Fibroblast of the conjunctiva (primary cell): ENCODE measurements around the gene LRP1-AS.

Experiments used
- DNase-seq: peaks from one replicate; pipeline ENCODE4 v3.0.0-alpha.2; 2010; ENCODE audit warnings: low read depth

LRP1-AS gene

DNA sequence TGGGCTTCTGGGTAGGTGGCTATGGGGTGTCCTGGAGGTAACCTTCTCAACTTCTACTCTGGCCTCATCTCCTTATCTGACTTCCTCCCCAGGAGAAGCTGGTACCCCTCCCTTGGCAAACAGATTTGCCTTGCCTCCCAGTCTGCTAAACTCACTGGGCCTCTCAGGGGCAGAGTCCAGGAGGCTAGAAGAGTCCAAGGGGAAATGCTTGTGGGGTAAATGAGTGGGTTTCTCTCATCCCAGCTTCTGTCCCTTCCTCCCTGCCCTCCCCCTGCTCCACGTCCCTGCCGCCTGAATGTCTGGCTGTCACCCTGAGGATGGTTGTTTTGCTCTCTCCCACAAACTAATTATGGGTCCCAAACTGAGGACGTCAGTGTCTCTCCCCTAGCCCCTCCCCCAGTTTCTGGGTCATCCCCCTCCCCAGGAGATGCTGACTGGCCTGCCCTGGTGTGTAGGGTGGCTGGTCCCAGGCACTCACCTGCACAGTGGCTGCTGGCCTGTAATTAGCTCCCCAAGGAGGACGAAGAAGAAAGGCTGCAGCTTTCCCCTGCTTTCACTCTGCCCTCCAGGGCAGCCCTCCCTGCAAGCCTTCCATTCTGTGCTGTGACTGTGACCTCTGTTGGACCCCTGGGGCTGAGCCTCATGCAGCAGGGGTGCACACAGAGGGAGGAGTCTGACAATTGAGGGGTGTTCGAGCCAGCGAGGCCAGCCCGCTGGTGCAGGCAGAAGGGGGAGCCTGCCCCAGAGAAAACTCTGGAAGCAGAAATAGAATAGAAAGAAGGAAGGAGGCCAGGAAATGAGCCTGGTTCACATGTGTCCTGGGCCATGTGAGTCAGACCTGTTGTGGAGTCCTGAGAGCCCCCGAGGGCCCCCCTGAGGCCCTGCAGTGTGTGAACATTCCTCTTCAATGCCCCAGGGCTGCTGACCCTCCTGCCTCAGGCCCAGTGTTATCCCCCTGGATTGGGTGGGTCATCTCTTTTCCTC, at the start of gene LRP1-AS:
Gene LRP1-AS, minus strand, starts transcription at position 659 of the 984 bp plus-strand sequence.
- no peak for DNase-seq

DNA sequence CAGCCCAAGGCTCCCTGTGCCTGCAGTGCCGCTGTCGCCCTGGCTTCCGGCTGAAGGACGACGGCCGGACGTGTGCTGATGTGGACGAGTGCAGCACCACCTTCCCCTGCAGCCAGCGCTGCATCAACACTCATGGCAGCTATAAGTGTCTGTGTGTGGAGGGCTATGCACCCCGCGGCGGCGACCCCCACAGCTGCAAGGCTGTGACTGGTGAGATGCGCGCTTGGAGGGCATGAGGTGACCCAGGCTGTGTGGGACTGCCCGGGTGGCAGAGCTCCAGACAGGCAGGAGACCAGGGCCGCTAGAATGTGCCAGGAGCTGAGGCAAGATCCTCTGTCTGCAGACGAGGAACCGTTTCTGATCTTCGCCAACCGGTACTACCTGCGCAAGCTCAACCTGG, 49.5 kb upstream of the LRP1-AS start:
- no peak for DNase-seq

DNA sequence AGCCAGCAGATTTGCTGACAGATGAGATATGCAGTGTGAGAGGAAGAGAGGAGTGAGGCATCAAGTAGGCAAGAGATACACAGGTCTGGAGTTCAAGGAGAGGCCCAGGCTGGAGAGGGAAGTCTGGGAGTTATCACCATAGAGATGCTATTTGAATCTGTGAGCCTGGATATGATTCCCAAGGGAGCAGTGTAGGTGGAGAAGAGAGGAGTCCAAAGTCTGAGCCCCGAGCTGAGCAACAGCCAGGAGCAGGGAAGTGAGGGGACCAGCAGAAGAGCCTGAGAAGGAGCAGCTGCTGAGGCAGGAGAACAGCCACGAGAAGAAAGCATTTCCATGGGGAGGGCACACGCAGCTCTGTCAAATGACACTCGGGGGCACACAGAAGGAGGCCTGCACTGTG, 49.0 kb upstream of the LRP1-AS start:
- no peak for DNase-seq

DNA sequence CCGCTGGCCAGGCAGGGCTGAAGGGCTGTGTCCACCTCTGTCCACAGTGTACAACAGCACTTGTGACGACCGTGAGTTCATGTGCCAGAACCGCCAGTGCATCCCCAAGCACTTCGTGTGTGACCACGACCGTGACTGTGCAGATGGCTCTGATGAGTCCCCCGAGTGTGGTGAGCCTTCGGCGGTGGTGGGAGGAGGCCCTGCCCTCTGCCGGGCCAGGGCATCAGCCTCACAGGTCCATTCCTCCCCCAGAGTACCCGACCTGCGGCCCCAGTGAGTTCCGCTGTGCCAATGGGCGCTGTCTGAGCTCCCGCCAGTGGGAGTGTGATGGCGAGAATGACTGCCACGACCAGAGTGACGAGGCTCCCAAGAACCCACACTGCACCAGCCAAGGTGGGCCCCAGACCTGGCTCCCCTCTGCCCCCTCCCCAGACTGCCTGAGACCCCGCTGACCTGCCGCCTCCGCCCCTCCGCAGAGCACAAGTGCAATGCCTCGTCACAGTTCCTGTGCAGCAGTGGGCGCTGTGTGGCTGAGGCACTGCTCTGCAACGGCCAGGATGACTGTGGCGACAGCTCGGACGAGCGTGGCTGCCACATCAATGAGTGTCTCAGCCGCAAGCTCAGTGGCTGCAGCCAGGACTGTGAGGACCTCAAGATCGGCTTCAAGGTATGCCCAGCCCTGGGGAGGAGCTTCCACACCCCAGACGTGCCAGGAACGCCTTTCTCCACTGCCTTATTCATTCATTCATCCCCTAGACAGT, 48.4 kb upstream of the LRP1-AS start:
- DNase-seq: no peak

DNA sequence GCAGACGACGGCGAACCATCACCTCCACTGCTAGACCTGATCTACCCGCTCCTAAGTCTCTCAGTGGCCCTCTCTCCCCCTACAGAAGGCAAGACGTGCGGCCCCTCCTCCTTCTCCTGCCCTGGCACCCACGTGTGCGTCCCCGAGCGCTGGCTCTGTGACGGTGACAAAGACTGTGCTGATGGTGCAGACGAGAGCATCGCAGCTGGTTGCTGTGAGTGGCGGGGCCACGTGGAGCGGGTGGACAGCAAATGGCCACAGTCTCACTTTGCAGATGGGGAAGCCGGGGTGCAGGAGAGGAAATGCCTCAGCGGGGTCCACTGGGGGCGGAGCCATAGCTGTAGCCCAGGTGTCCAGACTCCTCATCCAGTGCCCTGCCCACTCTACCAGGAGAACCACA, 47.8 kb upstream of the LRP1-AS start:
- no peak for DNase-seq

DNA sequence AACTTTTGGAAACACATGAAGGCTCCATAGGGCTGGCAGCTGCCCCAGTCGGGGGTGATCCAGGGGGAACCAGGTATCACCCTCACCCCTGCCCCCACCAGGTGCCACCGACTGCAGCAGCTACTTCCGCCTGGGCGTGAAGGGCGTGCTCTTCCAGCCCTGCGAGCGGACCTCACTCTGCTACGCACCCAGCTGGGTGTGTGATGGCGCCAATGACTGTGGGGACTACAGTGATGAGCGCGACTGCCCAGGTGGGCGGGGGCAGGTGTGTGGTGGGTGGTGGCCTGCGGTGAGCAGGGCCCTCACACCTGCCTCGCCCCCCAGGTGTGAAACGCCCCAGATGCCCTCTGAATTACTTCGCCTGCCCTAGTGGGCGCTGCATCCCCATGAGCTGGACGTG, 46.8 kb upstream of the LRP1-AS start:
- DNase-seq: no peak

DNA sequence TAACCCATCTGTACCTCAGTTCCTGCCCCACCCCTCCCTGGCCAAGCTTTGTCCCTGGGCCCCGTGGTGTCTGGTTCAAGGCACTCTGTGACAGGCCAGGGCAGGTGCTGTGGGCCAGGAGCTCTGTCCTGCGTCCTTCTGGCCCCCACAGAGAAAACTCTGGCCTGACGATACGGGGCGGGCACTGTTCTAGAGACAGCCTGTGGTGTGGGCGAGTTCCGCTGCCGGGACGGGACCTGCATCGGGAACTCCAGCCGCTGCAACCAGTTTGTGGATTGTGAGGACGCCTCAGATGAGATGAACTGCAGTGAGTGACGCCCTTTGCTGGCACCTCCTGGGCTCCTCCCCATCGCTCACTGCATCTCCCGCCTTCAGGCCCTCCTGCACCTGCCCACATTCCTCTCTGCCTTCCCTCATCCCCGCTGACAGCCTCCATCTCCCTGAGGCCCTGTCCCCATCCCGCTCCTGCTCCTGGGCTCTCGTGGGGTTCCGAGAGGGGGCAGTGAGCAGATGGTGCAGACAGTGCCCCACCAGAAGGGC, 46.4 kb upstream of the LRP1-AS start:
- DNase-seq: no peak

DNA sequence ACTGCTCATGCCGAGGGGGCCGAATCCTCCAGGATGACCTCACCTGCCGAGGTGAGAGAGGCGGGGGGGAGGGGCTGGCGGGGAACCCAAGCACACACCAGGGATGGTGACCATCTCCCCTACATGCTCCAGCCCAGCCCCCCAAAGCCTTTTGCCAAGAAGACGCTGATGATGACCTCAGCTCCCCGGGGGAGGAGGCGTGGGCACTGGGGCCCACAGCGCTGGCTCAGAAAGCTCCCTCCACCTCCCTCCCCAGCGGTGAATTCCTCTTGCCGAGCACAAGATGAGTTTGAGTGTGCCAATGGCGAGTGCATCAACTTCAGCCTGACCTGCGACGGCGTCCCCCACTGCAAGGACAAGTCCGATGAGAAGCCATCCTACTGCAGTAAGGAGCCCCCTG, 45.5 kb upstream of the LRP1-AS start:
- no peak for DNase-seq

DNA sequence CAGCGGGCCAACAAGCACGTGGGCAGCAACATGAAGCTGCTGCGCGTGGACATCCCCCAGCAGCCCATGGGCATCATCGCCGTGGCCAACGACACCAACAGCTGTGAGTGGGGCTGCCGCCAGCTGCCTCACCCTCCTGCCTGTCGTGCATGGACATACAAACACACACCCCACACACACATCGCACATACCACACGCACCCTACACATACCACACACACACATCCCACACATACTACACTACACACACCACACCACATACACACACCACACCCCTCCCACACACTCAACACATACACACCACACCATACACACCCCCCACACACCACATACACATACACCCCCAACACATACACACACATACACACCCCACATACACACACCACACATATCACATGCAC, 44.0 kb upstream of the LRP1-AS start:
- DNase-seq: no peak

DNA sequence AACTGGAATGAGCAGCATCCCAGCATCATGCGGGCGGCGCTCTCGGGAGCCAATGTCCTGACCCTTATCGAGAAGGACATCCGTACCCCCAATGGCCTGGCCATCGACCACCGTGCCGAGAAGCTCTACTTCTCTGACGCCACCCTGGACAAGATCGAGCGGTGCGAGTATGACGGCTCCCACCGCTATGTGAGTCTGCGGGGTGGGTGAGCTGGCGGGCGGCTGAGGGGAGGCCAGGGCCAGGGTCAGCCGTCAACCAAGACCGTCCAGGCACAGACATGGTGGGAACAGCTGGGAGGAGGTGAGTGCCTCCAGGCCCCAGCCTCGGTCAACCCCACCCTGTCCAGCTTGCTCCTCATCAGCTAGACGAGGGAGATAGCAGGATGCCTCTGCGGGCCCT, 43.4 kb upstream of the LRP1-AS start:
- DNase-seq: no peak

DNA sequence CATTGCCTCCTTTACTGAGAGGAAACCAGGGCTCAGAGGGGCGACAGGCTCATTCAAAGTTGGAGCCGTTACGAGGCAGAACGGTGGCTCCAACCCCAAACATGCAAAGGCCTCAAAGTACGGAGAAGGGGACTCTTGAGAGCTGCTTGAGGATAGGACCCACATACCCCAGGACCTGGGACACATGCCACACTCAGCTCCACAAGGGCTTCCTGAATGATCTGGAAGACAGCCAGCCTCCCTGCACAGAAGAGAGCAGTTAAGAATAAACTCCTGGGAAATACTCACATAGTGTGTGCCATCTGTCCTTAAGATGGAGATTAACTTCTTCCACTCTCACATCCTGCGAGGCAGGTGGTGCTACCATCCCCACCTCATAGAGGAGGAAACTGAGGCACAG, 42.6 kb upstream of the LRP1-AS start:
- DNase-seq: no peak

DNA sequence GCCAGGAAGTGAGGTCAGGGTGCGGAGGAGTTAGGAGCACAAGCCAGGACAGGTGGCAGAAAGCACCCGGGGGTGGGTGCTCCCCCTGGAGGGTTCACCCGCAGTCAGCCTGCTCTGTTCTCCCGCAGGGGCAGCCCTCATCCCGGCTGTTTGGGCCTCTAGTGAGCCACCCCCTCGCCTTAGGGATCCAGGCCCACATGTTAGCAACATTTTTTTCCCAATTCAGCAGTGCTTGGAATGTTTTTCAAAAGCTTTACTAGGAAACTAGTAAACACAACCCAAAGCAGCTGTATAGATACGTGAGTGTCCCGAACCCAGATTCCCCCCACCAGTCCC, 40.6 kb upstream of the LRP1-AS start:
- no peak for DNase-seq

DNA sequence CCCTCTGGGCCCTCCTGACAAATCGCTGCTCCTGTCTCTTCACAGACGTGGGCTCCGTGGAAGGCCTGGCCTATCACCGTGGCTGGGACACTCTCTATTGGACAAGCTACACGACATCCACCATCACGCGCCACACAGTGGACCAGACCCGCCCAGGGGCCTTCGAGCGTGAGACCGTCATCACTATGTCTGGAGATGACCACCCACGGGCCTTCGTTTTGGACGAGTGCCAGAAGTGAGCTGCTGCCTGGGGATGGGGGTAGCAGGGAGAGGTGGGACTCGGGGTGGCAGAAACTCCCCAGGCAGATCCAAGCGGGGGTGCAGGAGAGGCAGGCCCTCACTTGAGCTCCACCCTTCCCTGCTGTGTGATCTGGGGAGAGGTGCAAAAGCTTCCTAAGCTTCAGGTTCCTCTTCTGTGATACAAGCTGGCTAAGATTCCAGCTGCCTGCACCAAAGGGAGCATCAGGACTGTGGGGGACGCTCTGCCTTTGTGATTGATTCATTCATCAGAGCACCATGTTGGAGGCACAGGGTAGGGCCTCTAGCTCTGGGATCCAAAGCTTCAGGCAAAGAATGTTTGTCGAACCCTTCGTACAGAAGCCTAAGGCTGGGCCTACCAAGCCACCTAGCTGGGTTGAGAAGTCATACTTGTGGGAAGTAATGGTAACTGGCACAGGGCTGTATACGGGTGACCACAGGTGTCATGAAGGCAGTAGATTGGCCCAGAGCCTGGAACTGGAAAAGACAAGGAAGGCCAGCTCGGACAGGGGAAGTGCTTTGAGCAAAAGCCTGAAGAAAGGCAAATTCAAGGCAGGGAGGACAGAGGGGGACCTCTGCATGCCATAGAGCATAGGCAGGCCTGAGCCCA, 40.0 kb upstream of the LRP1-AS start:
- DNase-seq: no peak

DNA sequence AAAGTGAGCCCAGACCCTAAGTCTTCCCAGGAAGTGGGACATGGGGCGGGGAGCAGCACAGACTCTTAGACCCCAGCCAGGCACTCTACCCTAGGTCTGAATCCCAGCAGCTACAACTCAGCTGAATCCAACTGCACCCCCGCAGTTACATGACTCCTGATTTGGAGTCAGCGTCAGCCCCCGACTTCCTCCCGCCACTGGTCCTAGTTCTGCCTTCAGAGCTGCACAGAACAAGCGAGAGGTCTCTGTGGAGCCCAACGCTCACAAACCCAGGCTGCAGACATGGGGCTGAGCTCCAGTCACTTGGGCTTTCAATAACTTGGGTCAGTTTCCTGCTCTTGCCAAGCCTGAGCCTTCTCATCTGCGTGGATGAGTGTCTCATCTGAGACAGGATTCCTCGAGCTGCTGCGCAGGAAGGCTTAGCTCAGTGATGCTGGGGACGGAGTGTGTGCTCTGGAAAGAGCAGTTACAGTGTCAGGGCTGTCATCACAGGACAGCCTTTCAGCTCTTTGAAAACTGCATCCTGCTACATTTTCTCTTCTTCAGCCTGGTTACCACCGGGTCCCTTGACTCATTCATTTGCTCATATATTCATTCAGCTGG, 38.6 kb upstream of the LRP1-AS start:
- no peak for DNase-seq

DNA sequence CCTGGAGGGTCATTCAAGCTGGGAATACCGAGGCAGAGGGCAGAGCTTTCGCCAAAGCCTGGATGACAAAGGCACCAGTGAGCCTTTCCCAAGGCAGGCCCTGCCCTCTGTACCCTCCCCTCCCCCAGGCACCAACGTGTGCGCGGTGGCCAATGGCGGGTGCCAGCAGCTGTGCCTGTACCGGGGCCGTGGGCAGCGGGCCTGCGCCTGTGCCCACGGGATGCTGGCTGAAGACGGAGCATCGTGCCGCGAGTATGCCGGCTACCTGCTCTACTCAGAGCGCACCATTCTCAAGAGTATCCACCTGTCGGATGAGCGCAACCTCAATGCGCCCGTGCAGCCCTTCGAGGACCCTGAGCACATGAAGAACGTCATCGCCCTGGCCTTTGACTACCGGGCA, 38.0 kb upstream of the LRP1-AS start:
- no peak for DNase-seq

DNA sequence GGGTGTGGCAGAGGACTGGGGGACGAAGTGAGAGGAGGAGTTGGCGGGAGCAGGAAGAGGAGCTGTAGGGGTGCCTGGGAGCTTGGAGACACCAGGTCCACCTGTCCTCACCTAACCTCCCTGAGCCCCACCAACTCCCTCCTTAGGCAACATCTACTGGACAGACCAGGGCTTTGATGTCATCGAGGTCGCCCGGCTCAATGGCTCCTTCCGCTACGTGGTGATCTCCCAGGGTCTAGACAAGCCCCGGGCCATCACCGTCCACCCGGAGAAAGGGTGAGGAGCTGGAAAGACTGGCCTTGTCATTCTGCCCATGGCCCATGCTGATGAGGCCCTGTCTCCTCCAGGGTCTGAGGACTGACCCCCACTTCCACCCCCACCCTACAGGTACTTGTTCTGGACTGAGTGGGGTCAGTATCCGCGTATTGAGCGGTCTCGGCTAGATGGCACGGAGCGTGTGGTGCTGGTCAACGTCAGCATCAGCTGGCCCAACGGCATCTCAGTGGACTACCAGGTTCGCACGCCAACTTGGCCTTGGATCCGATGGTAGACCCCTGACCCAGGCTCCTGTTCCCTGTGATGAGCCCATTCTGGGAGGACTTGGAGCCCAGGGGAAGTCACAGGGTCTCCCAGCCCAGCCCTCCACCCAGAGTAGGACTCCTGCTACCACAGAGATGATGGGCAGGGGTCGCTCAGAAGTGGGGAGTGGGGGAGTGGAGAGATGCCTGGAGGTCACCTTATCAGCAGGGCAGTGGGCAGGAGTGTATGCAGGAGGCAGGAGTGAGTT, 36.7 kb upstream of the LRP1-AS start:
- DNase-seq: no peak

DNA sequence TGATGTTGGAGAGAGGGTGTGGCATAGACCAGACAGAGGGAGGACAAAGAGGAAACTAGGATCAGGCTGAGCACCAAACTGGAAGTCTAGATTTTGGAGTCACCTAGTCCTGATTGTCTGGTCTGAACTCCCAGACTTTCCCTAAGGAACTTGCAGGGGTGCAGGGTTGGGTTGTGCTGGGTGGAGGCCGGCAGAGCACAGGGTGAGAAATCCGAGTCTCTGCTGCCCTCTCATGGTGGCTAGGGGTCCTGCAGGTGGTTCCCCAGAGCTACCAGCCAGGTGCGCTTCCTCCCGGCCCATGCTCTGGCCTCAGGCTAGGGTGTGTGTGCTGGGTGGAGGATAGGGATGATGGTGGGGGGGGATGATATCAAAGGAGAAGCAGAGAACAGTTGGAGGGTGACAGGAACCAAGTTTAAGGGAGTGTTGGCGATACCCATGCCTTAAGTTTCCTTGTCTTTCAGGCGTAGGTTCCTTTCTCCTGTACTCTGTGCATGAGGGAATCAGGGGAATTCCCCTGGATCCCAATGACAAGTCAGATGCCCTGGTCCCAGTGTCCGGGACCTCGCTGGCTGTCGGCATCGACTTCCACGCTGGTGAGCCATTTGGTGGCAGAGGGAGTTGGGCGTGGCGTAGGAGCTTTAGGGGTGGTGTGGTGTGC, 35.6 kb upstream of the LRP1-AS start:
- DNase-seq: peak; percentile 43

DNA sequence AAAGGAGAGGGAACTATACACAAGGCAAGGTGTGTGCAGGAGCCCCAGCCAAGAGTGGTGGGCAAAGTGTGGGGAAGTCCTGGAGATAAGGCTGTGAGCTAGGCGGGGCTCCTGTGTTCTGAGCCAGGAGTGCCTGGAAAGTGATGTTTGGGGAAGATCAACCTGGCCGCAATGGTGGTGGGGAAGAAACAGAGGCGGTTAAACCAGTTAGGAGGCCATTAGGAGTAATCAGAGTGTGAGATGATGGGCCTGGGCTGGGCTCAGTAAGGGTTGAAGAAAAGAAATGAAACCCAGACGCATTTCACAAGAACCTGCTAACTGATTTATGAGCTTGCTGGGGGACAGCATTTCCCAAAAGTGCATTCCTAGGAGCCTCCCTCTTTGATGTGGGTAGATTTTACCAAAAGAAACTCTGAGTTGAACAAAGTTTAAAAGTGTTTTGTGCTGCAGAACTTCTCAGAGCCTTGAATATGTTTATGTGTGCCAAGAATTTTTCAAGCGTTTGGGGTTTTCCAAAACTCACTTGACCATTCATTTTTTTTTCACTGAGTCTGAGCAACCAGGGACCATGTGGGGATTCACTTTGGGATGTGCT, 34.2 kb upstream of the LRP1-AS start:
- DNase-seq: no peak

DNA sequence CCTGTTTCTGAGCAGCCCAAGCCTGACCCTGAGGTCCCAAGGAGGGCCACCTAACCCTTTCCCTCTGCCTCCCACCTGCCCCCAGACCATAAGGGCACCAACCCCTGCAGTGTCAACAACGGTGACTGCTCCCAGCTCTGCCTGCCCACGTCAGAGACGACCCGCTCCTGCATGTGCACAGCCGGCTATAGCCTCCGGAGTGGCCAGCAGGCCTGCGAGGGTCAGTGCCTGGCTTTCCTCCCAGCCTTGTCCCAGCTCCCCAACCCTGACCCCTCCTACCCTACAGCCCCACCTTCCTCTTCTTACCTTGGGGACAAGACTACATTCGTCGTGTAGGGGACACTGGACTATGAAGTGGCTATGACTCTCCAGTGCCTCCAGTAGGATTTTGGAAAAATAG, 33.7 kb upstream of the LRP1-AS start:
- DNase-seq: no peak
